A375 (cell line): ENCODE measurements around the gene FGD1. TPM values are rescaled to one million over a fixed set of nuclear protein-coding genes. Genes with fewer than 3 reads are reported as not detected.

ENCODE experiments used
- total RNA-seq: library from RNA; depleted of rRNA; stranded (reverse); fragments of >200 nt; shearing (Covaris generic); gene quantifications from 2 replicates; pipeline ENCODE4 v1.2.3, GENCODE V29; 2014; rRNA removed

The FGD1 gene
- 2.9 and 3.9 TPM in 2 replicates for total RNA-seq

GRCh38 chrX:54495814-54496516 is at the start of gene FGD1:
FGD1 (minus strand) TSS chrX:54496234; CDS start chrX:54495432, 802 bp downstream.

GRCh38 chrX:54529552-54530356 is 33.7 kb upstream of the FGD1 start, which contains the start of gene GNL3L:
GNL3L (plus strand) TSS chrX:54530219; CDS start chrX:54532567, 2,348 bp downstream.

GRCh38 chrX:54439960-54440871 is 55.8 kb downstream of the FGD1 start, which contains the start of gene TSR2:
TSR2 (plus strand) TSS chrX:54440404; CDS start chrX:54440422, 18 bp downstream.

Other genes starting within 250 kb of the FGD1 start
- 0.08 and 0.64 TPM in 2 replicates for gene WNK3, start 138.2 kb downstream of the FGD1 start, total RNA-seq
- 14.6 and 16.2 TPM in 2 replicates for gene TSR2, start 55.8 kb downstream of the FGD1 start, total RNA-seq
- 40.2 and 41.8 TPM in 2 replicates for gene GNL3L, start 34.0 kb upstream of the FGD1 start, total RNA-seq